HL-60/S4 treated with retinoic acid at 250 ng/mL for 4 days and 3 days (cell line): ENCODE measurements around the gene BBS9.
"Not testable (repeated sequence)": the region's sequence is repeated elsewhere in the genome, so short reads cannot be mapped to it uniquely, and the experiment has no call there.

ENCODE experiments used
- in situ Hi-C: fragments of 300-500 bp; cut with MboI; formaldehyde crosslinking; loops from 2 replicates; pipeline ENCODE4 v1.7.0; 2022; ENCODE audit warnings: low sequenced_read_pairs

Gene BBS9

DNA sequence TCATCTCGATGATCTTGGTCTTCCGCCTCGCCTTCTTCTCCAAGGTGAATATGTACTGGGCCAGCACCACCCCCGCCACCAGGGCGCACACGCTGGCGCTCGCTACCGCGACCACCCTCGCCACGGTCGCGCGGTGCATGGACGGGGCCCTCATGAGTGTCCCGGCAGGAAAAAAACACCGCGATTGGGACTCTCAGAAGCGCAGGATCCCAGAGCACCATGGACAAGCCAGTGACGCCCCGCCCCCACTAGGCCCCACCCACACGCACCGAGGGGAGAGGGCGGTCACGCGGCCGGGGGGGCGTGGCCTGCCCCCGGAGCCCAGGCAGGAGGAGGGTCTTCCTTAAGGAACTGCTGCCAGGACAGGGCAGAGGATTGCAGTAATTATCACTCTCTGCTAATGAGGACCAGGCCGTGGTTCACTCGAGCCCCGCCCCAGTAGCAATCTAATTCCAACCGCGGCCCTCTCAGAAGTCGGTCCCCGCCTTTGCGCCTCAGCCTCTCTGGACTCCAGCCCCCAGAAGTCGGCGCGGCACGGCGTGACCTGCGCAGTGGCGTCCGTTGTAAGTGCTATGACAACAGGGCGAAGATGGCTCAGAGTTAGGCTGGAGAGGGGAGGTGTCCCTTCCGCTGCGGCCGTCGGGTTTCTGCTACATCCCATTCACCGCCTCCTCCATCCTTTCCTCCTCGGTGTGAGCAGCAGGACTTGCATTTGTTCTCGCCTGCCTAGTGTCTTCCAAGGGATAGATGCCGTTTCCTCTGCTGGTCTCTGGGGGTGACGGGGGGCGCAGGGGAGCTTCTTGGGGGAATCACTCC is at the start of gene BBS9:
Gene BBS9, plus strand, starts transcription at position 575 of the 816 bp plus-strand sequence. CDS start 16,689 bp downstream, outside the sequence.
- in situ Hi-C loops = no loop called here

- in situ Hi-C loops = no loop called here
Measured at GRCh38 chr7:33079763-33080690, 49.3 kb upstream of the BBS9 start.

DNA sequence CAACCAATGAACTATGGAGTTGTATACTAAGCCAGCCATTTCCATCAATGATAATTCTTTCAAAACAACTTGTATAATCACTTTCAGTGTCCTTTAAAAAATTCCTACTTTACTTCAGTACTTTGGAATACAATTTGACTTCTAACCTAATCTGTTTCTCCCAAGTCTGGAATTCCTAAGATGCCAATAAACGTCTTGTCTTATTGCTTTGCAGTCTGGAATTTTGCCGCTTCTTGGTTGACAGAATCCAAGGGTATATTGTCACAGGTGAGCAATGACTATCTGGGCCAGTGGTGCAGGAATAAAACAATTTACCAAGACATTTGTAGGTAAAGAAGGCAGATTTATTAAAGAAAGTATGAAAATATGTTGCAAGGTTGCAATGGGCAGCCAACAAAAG is 42.0 kb upstream of the BBS9 start:
- in situ Hi-C loops = no loop called here

GRCh38 chr7:33087858-33088257 is 41.5 kb upstream of the BBS9 start:
- in situ Hi-C loops = no loop called here

DNA sequence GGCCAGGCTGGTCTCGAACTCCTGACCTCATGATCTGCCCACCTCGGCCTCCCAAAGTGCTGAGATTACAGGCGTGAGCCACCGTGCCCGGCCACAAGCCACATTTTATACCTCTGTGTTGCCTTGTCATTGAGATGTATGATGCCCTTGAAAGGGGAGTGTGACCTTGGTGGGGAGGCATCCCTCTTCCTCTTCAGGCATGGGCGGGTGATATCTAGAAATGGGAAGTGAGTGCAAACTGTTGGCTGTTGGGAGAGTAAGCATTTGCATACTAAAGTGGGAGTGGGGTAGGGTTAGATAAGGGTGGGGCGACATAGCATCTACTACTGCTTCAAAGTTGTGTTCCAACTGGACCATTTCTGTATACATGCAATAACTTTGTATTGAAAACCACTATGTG is 40.2 kb upstream of the BBS9 start:
- in situ Hi-C loops = no loop called here

- in situ Hi-C loops = no loop called here
Measured at GRCh38 chr7:33091111-33091531, 38.2 kb upstream of the BBS9 start.

GRCh38 chr7:33091641-33092191 is 37.6 kb upstream of the BBS9 start:
- in situ Hi-C loops = no loop called here

GRCh38 chr7:33093266-33093665 is 36.1 kb upstream of the BBS9 start:
- in situ Hi-C loops = no loop called here

DNA sequence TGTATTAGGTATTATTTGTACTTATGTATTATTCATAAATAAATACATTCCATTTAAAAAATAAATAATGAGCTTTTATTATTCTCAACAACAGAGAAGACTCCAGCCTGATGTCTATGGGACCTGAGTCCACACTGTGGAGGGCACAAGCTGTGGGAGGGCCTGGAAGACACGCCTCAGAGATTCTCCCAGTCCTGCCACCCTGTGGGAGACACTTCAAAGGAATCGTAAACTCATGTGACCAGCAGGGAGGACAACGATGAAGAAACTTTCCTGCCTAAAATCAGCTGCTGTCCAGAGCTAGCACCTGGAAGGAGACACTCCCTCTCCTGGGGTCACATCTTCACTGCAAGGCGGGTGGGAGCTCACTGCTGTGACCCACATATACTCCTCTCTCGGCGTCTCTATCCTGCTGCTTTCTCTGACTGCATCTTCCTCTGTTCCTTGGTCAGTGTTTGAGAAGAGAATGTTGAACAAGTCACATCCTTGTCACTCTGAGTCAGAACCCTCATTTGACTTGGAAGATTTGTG is 34.6 kb upstream of the BBS9 start:
- in situ Hi-C loops = not testable (repeated sequence)

DNA sequence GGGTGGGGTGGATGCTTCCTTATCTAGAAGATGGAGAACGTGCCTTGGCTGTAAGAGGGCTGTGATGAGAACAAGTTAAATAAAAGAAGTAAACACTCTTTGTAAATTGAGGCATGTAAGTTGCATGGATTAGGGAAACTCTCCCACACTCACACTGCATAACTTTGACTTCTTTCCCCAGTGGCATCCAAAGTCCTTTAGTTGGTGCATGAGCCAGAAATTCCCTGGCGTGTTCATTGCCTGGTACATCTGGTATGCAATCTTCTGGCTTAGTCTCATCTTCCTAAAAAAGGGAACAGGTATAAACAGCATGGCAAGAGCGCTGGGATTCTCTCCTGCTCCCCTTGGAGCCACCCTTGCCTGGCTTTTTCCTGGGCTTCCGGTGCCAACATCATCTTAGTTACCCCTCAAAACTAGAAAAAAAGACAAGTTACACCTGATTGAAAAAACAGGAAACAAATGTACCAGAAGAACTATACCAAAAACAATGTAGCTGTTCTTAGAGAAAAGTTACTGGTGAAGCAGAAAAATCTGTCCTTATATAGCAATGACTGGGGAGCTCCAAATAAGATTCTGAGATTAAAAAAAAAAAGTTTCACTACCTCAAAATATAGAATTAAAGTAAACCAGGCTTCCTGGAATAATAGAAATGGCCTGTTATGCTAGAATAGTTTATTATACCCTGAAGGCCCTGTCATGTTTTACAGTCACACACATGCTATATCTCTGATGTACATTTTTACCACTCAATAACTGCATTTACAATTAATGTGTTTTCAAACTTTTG is 30.0 kb upstream of the BBS9 start:
- in situ Hi-C loops = no loop called here

- in situ Hi-C loops = no loop called here
Measured at GRCh38 chr7:33100770-33101169, 28.6 kb upstream of the BBS9 start.

DNA sequence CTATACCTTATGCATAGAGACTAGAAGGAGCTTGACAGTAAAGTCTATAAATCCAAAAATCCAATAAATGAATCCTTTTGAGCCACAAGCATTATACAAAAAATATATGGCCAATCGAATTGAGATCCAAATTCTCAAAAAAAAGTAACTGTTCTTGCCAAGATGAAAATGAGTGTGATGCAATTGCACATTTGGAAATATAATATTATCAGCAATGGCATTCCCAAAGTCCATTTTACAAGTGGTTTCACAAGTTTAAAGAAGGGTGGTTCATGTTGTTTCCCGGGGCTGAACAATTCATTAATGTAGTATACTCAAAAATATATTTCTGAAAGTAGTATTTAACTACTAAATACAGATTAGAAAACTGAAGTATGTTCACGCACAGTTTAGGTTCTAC is 27.5 kb upstream of the BBS9 start:
- in situ Hi-C loops = no loop called here

- in situ Hi-C loops = no loop called here
Measured at GRCh38 chr7:33107136-33108066, 22.0 kb upstream of the BBS9 start.

DNA sequence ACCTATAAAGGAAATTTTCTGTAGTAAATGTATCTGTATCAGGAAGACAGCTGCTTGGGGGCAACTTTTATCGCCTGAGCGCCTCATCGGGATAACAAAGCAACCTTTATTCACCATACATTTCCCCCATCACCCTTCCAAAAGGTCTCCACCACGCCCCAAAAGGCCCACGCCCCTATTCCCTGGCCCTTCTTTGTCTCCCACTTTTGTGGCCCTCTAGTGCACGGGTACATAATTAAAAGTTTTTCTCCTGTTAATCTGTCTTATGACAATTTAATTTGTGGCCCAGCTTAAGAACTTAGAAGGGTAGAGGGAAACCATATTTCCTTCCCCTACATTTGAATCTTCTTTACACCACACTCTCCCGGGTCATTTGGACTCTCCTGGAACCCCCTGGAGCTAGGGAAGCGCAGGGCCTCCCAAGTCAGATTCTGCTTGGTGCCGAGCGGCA is 20.8 kb upstream of the BBS9 start:
- in situ Hi-C loops = no loop called here

DNA sequence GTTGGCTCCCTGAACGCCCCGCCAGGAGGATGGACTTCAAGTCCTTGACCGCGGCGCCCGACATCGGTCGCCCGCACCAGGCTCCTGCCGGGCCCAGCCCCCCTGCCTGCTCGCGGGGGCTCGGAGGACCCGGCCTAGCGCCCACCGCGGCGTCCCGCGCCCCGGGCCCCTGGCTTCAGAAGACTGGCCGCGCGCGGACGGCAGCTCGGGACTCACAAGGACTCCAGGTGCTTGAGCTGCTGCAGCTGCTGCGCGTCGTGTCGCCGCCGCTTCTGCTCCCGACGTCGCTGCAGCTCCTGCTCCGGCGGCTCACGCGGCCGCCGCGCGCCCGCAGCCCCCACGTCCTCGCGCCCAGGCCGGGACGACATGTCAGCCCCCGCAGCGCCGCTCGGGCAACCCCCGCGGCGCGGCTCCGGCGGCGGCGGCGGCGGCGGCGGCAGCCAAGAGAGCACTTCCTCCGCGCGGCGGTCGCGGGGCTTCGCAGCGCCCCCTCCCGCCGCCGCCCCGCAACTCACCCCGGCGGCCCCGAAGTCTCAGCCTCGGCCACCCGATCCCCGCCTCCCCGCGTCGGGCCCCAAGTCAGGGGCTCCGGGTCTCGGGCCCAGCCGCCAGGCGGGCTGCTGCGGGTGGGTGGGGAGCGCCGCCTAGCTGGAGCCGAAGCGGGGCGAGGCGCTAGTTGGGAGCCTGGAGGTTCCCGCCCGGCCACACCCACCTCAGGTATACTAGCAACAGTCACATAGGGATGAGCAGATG is 20.2 kb upstream of the BBS9 start, which contains the start of gene RP9:
Gene RP9, minus strand, starts transcription at position 400 of the 753 bp plus-strand sequence. Its CDS starts 32 bp downstream, at position 368.
- in situ Hi-C loops = no loop called here

DNA sequence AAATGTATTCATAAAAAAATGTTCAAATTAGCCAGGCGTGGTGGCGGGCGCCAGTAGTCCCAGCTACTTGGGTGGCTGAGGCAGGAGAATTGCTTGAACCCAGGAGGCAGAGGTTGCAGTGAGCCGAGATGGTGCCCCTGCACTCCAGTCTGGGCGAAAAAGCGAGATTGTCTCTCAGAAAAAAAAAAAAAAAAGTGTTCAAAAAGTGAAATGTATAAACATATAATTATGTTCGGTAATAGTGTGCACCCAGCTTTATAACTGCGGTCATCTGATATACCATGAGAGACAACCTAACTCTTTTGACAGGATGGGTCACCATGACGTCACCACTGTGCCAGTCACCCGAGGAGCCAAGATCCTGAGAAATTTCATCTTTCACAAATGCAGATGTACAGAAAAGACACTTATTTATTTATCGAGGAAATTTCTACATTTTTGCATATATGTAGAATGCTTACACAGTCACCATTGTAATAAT is 19.6 kb upstream of the BBS9 start:
- in situ Hi-C loops = no loop called here

- in situ Hi-C loops = no loop called here
Measured at GRCh38 chr7:33111614-33112013, 17.8 kb upstream of the BBS9 start.

- in situ Hi-C loops = no loop called here
Measured at GRCh38 chr7:33114976-33115375, 14.4 kb upstream of the BBS9 start.
